ENCODE results near the gene FRYL. TPM values are rescaled to one million over a fixed set of nuclear protein-coding genes. Genes with fewer than 3 reads are reported as not detected.

The FRYL gene
- polyA plus RNA-seq, 1 experiment = 28.0 TPM

DNA sequence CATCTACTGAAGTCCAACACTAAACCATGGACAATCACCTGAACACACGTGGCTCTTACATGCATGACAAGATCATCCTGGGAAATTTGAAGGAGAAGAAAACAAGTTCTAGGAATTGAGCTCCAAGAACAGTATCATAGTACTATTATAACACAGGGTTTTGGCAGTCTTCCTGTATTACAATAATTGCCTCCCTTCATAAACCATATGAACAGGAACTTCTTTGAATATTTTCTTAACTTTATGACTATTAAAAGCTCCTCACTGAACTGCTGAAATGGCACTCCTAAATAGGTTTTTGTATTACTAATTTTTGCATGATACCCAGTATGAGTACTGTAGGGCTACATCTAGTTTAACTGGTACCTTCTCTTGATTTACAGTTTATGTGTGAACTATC is 160.0 kb downstream of the FRYL start:
- Histone ChIP-seq H3K4me3 (ENCODE audit: low read depth, low read length) (no peak overlapping the region), H3K9me3 (ENCODE audit: control insufficient read depth, insufficient read depth, low read length) (no peaks in the 10 kb centered on the region), H3K27me3 (ENCODE audit: control insufficient read depth, insufficient read depth, low read length) (no peaks in the 10 kb centered on the region), H3K27ac (ENCODE audit: low read depth, low read length) (no peak overlapping the region)
- TF ChIP-seq, protein P1, sequence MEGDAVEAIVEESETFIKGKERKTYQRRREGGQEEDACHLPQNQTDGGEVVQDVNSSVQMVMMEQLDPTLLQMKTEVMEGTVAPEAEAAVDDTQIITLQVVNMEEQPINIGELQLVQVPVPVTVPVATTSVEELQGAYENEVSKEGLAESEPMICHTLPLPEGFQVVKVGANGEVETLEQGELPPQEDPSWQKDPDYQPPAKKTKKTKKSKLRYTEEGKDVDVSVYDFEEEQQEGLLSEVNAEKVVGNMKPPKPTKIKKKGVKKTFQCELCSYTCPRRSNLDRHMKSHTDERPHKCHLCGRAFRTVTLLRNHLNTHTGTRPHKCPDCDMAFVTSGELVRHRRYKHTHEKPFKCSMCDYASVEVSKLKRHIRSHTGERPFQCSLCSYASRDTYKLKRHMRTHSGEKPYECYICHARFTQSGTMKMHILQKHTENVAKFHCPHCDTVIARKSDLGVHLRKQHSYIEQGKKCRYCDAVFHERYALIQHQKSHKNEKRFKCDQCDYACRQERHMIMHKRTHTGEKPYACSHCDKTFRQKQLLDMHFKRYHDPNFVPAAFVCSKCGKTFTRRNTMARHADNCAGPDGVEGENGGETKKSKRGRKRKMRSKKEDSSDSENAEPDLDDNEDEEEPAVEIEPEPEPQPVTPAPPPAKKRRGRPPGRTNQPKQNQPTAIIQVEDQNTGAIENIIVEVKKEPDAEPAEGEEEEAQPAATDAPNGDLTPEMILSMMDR (IDR thresholded peaks at IDR 0.05; ENCODE audit: low read depth, low read length) = no peak
- ChIA-PET CTCF (interaction anchor here (1.2 kb wide), 1 partner anchor 41 kb away, joined by 5 read pairs; no protein-coding TSS in a partner anchor), POLR2A (no interaction called here)
- no peak for DNase-seq (ENCODE audit: low read depth, low spot score)

DNA sequence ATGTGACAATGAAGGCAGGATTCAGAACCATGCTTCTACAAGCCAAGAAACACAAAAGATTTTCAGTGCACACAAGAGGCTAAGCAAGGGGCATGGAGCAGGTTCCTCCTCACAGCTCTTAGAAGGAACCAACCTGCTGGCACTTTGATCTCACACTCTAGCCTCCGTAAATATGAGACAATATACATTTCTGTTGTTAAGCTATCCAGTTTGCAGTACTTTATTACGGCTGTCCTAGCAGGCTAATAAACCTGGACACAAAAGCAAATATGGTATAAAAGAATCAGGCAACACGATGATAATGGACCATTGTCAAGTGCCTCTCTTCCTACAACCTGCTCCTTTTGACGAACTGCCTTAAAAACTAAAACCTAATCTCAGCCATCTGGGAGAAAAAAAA is 175.6 kb downstream of the FRYL start:
- H3K4me3 ChIP-seq (ENCODE audit: low read depth, low read length) = no peak overlapping the region
- TF ChIP-seq, protein P1 (IDR thresholded peaks at IDR 0.05; ENCODE audit: low read depth, low read length) = no peak
- H3K27ac ChIP-seq (ENCODE audit: low read depth, low read length) = no peak overlapping the region
- ChIA-PET POLR2A (no interaction called here), CTCF (no interaction called here)
- no peak for DNase-seq (ENCODE audit: low read depth, low spot score)
- no peaks in the 10 kb centered on the region for H3K9me3 ChIP-seq (ENCODE audit: control insufficient read depth, insufficient read depth, low read length)
- H3K27me3 ChIP-seq (ENCODE audit: control insufficient read depth, insufficient read depth, low read length) = no peaks in the 10 kb centered on the region

DNA sequence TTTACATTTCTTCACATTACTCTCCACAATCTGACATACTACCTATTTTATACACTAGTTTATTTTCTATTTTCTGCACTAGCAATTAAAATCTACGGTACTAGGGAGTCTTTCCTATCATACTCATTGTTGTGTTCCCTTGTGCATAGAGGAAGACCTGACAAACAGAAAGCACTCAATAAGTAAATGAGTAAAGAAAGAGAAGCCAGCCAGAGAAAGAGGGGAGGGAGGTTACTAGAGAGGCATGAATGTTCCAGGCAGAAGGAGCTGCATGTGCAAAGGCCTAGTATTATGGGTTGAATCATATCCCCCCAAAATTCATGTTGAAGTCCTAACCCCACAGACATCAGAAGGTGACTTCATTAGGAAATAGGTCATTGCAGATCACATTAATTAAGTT is 176.0 kb downstream of the FRYL start:
- no peak overlapping the region for H3K27ac ChIP-seq (ENCODE audit: low read depth, low read length)
- H3K27me3 ChIP-seq (ENCODE audit: control insufficient read depth, insufficient read depth, low read length) = no peaks in the 10 kb centered on the region
- H3K4me3 ChIP-seq (ENCODE audit: low read depth, low read length) = no peak overlapping the region
- no peak for DNase-seq (ENCODE audit: low read depth, low spot score)
- CTCF ChIA-PET = interaction anchor here (2.9 kb wide), 1 partner anchor 358 kb away, joined by 8 read pairs; no protein-coding TSS in a partner anchor
- TF ChIP-seq, protein P1 (IDR thresholded peaks at IDR 0.05; ENCODE audit: low read depth, low read length) = no peak
- POLR2A ChIA-PET = no interaction called here
- no peaks in the 10 kb centered on the region for H3K9me3 ChIP-seq (ENCODE audit: control insufficient read depth, insufficient read depth, low read length)

- H3K9me3 ChIP-seq (ENCODE audit: control insufficient read depth, insufficient read depth, low read length) = no peaks in the 10 kb centered on the region
Measured at GRCh38 chr4:48603366-48604003, 176.6 kb downstream of the FRYL start.

GRCh38 chr4:48602763-48603162 is 177.3 kb downstream of the FRYL start:
- Histone ChIP-seq H3K27ac (ENCODE audit: low read depth, low read length) (no peak overlapping the region), H3K4me3 (ENCODE audit: low read depth, low read length) (no peak overlapping the region), H3K27me3 (ENCODE audit: control insufficient read depth, insufficient read depth, low read length) (no peaks in the 10 kb centered on the region), H3K9me3 (ENCODE audit: control insufficient read depth, insufficient read depth, low read length) (no peaks in the 10 kb centered on the region)
- ChIA-PET CTCF (interaction anchor here (0.7 to 2.9 kb wide), 3 partner anchors 24 to 359 kb away, joined by 3 to 8 read pairs (median 5); no protein-coding TSS in a partner anchor), POLR2A (no interaction called here)
- DNase-seq (ENCODE audit: low read depth, low spot score) = no peak
- TF ChIP-seq, protein P1 (IDR thresholded peaks at IDR 0.05; ENCODE audit: low read depth, low read length) = no peak

More at GRCh38 chr4:48603366-48604003, 176.6 kb downstream of the FRYL start:
- no peaks in the 10 kb centered on the region for H3K27me3 ChIP-seq (ENCODE audit: control insufficient read depth, insufficient read depth, low read length)
- H3K4me3 ChIP-seq (ENCODE audit: low read depth, low read length) = no peak overlapping the region
- DNase-seq (ENCODE audit: low read depth, low spot score) = no peak
- ChIA-PET CTCF (interaction anchor here (0.7 to 2.9 kb wide), 2 partner anchors 25 to 359 kb away, joined by 3 to 8 read pairs; no protein-coding TSS in a partner anchor), POLR2A (no interaction called here)
- TF ChIP-seq, protein P1 (IDR thresholded peaks at IDR 0.05; ENCODE audit: low read depth, low read length) = no peak
- no peak overlapping the region for H3K27ac ChIP-seq (ENCODE audit: low read depth, low read length)
